ENCODE results near the gene DGAT2L6.
"Not testable (repeated sequence)": the region's sequence is repeated elsewhere in the genome, so short reads cannot be mapped to it uniquely, and the experiment has no call there.

The DGAT2L6 gene

GRCh38 chrX:70201732-70202131 lies 24.4 kb downstream of the DGAT2L6 start:
- DNase-seq: no peak

- DNase-seq: no peak
Measured at GRCh38 chrX:70208479-70208878, 31.2 kb downstream of the DGAT2L6 start.

- not testable (repeated sequence) for DNase-seq
Measured at GRCh38 chrX:70209570-70209969, 32.3 kb downstream of the DGAT2L6 start.

- no peak for DNase-seq
Measured at GRCh38 chrX:70219938-70220764, 42.9 kb downstream of the DGAT2L6 start.

GRCh38 chrX:70226048-70226447 lies 48.8 kb downstream of the DGAT2L6 start:
- no peak for DNase-seq

- no peak for DNase-seq
Measured at GRCh38 chrX:70226687-70227086, 49.4 kb downstream of the DGAT2L6 start.

- DNase-seq: no peak
Measured at GRCh38 chrX:70231666-70232065, 54.4 kb downstream of the DGAT2L6 start.

- DNase-seq: no peak
Measured at GRCh38 chrX:70234355-70234754, 57.1 kb downstream of the DGAT2L6 start, which contains the start of gene AWAT1. Gene AWAT1, plus strand, starts transcription at chrX:70234655. Its CDS starts 41 bp downstream, at chrX:70234696.

- no peak for DNase-seq
Measured at GRCh38 chrX:70240751-70241150, 63.5 kb downstream of the DGAT2L6 start.

GRCh38 chrX:70241501-70241900 lies 64.2 kb downstream of the DGAT2L6 start:
- no peak for DNase-seq

GRCh38 chrX:70243601-70244000 lies 66.3 kb downstream of the DGAT2L6 start:
- not testable (repeated sequence) for DNase-seq

GRCh38 chrX:70244881-70245280 lies 67.6 kb downstream of the DGAT2L6 start:
- no peak for DNase-seq

GRCh38 chrX:70247252-70247651 lies 70.0 kb downstream of the DGAT2L6 start:
- DNase-seq: no peak

- DNase-seq: no peak
Measured at GRCh38 chrX:70252491-70252890, 75.2 kb downstream of the DGAT2L6 start.

- no peak for DNase-seq
Measured at GRCh38 chrX:70253377-70254062, 76.2 kb downstream of the DGAT2L6 start.

GRCh38 chrX:70254063-70254400 lies 76.7 kb downstream of the DGAT2L6 start:
- DNase-seq: no peak

- DNase-seq: no peak
Measured at GRCh38 chrX:70254909-70255308, 77.6 kb downstream of the DGAT2L6 start.

Data from cortex of kidney (tissue), 1 donor.